KG1 (cell line): ENCODE results near the gene NELFA.
"Not testable (repeated sequence)": the region's sequence is repeated elsewhere in the genome, so short reads cannot be mapped to it uniquely, and the experiment has no call there.

Source experiments
- DNase-seq: peaks from one replicate; lab custom pipeline; 2025; lab: John Stamatoyannopoulos, UW

NELFA gene

GRCh38 chr4:2040391-2041238 lies 31.8 kb upstream of the NELFA start:
- no peak for DNase-seq

GRCh38 chr4:2036866-2037265 lies 28.1 kb upstream of the NELFA start:
- no peak for DNase-seq

- DNase-seq: no peak
Observed at GRCh38 chr4:2036327-2036726, 27.6 kb upstream of the NELFA start.

GRCh38 chr4:2031161-2031560 lies 22.4 kb upstream of the NELFA start:
- not testable (repeated sequence) for DNase-seq

GRCh38 chr4:2027120-2027519 lies 18.3 kb upstream of the NELFA start:
- not testable (repeated sequence) for DNase-seq

- no peak for DNase-seq
Observed at GRCh38 chr4:2025817-2026216, 17.0 kb upstream of the NELFA start.

GRCh38 chr4:2024683-2025082 lies 15.9 kb upstream of the NELFA start:
- no peak for DNase-seq

GRCh38 chr4:2021358-2022018 lies 12.7 kb upstream of the NELFA start:
- DNase-seq: not testable (repeated sequence)

GRCh38 chr4:2015008-2015407 lies 6.2 kb upstream of the NELFA start:
- no peak for DNase-seq

GRCh38 chr4:2011583-2011982 lies 2.8 kb upstream of the NELFA start:
- no peak for DNase-seq

- no peak for DNase-seq
Observed at GRCh38 chr4:2009651-2010233, 968 bp upstream of the NELFA start.

- no peak for DNase-seq
Observed at GRCh38 chr4:2008671-2008920, 178 bp downstream of the NELFA start.

GRCh38 chr4:2007804-2008670 lies 737 bp downstream of the NELFA start:
- no peak for DNase-seq

- no peak for DNase-seq
Observed at GRCh38 chr4:2006956-2007653, 1.7 kb downstream of the NELFA start.

GRCh38 chr4:2006367-2006766 lies 2.4 kb downstream of the NELFA start:
- DNase-seq: no peak

- DNase-seq: not testable (repeated sequence)
Observed at GRCh38 chr4:2003361-2003760, 5.4 kb downstream of the NELFA start.

- DNase-seq: not testable (repeated sequence)
Observed at GRCh38 chr4:1999308-1999707, 9.5 kb downstream of the NELFA start.

GRCh38 chr4:1998296-1998695 lies 10.5 kb downstream of the NELFA start:
- DNase-seq: no peak

GRCh38 chr4:1997712-1998111 lies 11.1 kb downstream of the NELFA start:
- DNase-seq: no peak

GRCh38 chr4:1996866-1997611 lies 11.7 kb downstream of the NELFA start:
- DNase-seq: no peak

- no peak for DNase-seq
Observed at GRCh38 chr4:1994938-1995337, 13.8 kb downstream of the NELFA start.
